NCI-H1930 (cell line): Measurements from ENCODE around the gene SESN2.

Source experiments
- DNase-seq, 2 experiments: peaks; one replicate each; lab custom pipeline; 2025; lab: John Stamatoyannopoulos, UW

SESN2 gene

DNA sequence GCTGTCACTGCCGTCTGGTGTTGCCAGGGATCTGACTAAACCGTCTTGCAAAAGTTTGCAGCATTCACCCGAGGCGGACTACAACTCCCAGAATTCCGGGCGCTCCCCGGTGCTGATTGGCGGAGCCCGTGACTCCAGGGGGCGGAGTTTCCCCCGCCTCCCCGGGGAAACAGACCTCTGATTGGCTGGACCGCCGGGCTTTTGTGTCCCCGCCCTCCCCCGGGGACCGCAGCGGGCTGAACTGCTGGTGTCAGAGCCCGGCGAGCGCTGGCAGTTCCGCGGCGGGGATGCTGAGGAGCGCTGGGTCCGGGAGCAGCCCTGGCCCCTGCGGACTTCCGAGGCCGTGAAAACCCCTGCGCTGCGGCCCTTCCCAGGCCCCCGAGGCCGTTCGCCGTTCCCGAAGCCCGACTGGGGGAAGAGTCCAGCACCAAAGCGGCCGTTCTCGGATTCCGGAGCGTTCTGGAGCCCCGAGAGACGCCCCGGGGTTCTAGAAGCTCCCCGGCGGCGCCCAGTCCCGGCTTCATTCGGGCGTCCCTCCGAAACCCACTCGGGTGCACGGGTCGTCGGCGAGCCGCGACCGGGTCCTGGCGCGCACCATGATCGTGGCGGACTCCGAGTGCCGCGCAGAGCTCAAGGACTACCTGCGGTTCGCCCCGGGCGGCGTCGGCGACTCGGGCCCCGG is at the start of gene SESN2:
Gene SESN2 (plus strand): TSS at position 267 of the 682 bp plus-strand sequence. CDS start 330 bp downstream, at position 597.
- peak; percentile 95 to 99 for DNase-seq

GRCh38 chr1:28209700-28210099 is 49.6 kb upstream of the SESN2 start:
- no peak for DNase-seq

GRCh38 chr1:28213315-28213714 is 46.0 kb upstream of the SESN2 start:
- DNase-seq: no peak

GRCh38 chr1:28229089-28229488 is 30.2 kb upstream of the SESN2 start:
- no peak for DNase-seq

DNA sequence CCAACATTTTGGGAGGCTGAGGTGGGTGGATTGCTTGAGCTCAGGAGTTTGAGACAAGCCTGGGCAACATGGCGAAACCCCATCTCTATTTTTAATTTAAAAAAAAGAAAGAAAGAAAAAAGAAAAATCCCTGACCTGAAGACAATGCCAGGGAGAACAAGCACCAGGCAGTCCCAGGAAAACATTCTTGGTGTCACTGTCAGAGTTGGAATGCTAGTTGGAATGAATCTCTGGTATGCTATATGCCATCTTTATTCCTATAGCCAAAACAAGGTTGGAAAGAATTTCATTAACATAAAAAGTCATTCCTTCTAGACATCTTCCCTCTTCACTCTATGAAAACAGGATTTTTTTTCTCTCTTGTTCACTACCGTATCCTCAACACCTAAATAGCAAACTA is 29.3 kb upstream of the SESN2 start:
- no peak for DNase-seq

GRCh38 chr1:28232558-28233263 is 26.6 kb upstream of the SESN2 start, which contains the start of gene DNAJC8:
DNAJC8 (minus strand) TSS chr1:28233029; CDS start chr1:28232998, 31 bp downstream.
- peak; percentile 84 to 85 for DNase-seq

GRCh38 chr1:28233264-28233606 is 26.1 kb upstream of the SESN2 start:
- DNase-seq: no peak

GRCh38 chr1:28235755-28236655 is 23.3 kb upstream of the SESN2 start, which contains the start of gene ATP5IF1:
ATP5IF1 (plus strand) TSS chr1:28236124; CDS start chr1:28236184, 60 bp downstream.
- DNase-seq: peak; percentile 94 to 95

DNA sequence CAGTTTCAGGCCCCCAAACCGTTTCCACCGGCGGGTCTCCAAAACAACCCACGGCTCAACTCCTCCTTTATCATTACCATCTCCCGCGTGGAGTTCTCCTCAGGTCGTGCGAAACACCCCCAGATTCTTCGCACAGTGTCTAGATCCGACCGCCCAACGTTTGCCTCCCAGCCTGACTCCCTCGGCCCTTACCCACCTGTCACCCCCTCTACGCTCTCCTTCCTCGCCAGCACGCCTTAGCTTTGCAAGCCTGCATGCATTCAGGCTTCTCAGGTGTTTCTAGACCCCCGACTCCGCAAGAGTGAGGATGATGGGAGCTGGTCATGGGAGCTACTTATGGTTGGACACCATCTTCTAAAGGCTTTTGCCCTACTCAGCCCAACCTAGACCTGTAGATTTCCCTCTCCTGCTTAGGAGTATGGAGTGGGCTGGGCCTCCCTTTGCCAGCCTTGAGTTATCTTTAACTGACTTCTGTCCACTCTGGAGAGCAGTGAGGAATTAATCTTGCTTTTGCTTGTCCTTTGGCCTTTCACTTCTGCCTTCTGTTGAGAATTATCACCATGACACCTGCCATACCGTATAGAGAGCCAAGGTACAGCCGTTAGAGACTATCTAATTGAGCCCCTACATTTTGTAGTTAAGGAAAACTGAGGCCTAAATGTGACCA is 22.5 kb upstream of the SESN2 start:
- no peak for DNase-seq

DNA sequence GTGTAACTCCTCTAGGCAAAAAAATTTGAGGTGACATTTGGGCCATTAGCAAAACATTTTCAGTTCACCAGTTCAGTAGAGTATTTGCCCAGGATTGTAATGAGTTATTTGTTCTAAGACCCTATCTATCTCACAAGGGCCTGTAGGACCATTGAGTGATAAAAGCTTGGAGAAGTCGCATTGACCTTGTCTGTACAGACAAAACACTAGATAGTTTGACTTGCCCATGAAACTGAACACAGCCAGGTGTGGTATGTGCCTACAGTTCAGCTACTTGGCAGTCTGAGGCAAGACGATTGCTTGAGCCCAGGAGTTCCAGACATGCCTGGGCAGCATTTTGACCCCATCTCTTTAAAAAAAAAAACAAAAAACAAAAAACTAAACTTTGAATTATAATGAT is 20.3 kb upstream of the SESN2 start:
- no peak for DNase-seq

DNA sequence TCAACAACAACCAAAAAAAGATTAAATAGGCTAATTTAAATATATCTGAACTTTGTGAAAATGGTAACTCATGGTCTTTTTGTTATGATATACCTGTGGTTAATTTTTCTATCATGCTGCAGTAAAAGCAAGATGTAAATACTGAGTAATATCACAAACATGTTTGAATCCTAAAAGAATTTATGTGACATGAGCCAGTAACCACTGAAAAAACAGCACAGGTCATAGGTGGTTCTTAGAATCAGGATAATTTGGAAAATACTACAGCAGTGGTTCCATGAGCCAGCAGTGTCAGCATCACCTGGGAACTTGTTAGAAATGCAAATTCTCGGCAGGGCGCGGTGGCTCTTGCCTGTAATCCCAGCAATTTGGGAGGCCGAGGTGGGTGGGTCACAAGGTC is 19.3 kb upstream of the SESN2 start:
- no peak for DNase-seq

GRCh38 chr1:28241638-28242241 is 17.6 kb upstream of the SESN2 start:
- DNase-seq: no peak

DNA sequence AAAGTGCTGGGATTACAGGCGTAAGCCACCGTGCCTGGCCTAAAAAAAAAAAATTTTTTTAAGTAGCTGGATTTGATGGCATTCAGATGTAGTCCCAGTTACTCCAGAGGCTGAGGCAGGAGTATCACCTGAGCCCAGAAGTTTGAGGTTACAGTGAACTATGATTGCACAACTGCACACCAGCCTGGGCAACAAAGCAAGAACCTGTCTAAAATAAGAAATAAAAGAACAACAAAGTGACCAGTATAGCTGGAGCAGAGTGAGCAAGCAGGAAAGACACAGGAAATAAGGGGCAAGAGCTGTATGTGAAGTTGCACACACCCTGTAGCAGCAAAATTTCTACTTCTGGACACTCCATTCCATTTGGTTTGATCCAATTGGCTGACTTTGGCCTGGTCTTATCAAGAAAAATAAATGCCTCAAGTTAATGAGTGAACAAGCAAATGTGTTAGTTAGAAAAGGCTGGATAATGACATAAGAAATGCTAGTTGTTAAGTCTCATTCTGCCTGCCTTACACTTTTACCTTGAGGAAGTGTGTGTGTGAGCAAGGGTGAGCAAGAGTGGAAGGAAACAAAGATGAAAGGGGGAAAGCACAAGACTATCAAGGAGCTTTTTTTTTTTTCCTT is 15.5 kb upstream of the SESN2 start:
- DNase-seq: no peak

DNA sequence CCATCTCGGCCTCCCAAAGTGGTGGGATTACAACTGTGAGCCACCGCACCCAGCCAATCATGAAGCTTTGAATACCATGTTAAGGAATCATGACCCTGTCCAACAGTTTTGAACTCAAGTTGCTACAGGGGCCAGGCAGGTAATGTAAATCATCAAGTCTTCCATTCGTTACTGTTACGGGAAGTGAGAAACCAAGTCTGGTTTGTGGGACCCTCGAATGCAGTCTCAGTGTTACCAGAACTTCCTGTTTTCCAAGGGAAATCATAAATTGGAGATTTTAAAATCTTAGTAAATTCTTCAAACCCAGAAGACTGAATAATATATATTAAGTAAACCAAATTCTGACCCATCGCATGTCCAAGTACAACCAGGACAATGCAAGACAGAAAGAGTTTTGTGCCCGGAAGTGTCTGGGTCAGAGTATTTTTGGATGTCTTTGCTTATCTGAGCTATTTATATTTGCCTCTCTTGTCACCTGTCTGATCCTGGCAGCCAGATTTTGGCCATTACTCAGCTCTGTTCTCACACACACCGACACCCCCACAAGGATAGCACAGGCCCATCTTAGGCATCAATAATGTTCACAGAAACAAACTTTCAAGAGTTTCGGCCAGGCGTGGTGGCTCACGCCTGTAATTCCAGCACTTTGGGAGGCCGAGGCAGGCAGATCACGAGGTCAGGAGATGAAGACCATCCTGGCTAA is 14.6 kb upstream of the SESN2 start:
- no peak for DNase-seq

DNA sequence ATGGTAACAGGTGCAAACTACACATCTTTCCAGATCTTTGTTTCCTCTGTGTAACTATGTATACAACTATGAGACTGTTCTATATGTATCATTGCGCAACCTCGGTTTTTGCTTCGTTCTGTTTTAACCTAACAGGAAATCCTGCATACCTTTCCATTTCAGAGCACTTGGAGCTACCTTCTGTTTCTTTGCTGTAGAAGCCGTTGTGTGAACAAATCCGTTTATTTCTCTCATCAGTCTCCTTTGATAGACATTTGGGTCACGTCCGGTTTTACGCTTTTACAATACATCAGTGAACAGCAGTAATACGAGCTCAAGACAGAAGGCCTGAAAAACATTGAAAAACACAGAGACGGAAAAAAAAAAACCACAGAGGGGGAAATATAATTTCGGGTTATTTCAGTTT is 12.9 kb upstream of the SESN2 start:
- no peak for DNase-seq

GRCh38 chr1:28247612-28248272 is 11.6 kb upstream of the SESN2 start:
- DNase-seq: no peak

GRCh38 chr1:28248273-28249012 is 10.9 kb upstream of the SESN2 start:
- DNase-seq: peak; percentile 36 to 44

DNA sequence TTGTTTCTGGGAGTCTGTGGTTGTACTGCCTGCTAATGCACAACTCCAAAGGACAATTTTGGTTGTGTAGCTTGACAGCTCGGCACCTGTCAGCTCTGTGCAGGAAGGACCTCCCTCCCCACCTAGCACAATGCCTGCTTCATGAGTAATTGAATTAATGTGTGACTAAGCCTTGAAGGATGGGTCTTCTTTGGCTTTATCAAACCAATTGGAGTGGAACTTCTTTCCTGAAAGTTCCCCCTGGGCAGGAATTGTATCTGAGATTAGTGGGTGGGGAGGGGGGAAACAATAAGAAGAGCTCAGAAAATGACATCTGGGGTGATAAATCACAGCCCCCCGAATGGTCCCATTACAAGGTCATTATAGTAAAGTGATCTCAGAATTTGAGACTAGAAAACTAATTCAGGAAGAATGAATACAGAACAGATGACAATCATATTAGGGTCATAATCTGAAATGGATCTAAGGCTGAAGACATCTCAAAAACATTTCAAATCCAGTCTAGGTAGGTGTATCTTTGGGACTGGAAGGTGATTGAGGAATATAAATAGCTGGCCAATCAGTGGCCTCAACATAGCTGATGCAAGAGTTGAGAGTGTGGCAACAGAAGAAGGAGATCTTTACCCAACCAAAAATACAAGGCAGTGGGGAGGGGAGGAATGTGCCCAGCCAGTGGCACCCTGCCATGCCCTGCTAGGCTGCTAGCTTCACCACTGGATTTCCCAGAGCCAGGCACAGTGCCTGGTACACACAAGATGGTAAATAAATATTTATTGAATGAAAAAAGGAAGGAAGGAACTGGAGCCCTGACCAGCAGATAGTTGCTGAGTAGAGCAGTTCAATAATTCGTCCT is 10.1 kb upstream of the SESN2 start:
- DNase-seq: peak; percentile 11 to 16
